ENCODE measurements around the gene UCK1.

GRCh38 chr9:131530546-131530919, 530 bp downstream of the UCK1 start:
- TF ChIP-seq CTCF (IDR thresholded peaks at IDR 0.05): peak; percentile 14
- no peak for TF ChIP-seq EZH2phosphoT487 (IDR thresholded peaks at IDR 0.05)
